ENCODE measurements around the gene H19.

Gene H19

DNA sequence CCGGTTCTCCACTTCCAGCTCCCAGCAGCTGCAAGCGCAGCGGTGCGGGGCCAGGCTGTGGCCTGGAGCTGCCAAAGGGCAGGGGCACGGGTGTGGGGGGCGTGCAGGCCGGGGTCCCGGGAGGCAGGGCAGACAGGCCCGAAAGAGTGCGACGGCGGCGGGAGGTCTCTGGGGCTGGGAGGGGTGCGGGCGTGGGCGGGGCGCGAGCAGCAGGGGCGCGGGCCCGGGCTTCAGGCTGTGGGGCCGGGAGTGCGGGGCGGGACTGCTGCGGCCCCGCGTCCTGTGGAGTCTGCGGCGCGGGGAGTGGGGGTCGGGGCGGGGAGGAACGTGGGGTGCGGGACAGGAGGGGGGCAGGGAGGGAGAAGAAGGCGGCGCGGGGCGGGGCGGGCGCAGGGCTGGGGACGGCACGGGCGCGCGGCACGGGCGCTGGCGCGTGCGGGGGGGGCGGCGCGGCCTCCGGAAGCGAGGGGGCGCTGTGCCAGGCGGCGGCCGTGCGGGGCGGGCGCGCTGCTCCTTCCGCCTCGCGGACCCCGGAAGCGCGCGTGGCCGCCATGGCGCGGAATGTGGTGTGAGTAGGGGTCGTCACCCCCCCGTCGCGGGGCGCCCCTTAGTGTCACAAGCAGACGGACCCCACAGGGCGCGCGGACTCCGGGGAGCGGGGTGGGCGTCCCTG is 50.7 kb downstream of the H19 start, which contains the start of gene MRPL23:
TSS of gene MRPL23 (plus strand) at position 521 of the 673 bp plus-strand sequence. CDS start at position 552, 31 bp downstream.
- no peak for DNase-seq
